Activated CD4-positive, alpha-beta T cell treated with anti-CD3 and anti-CD28 coated beads for 48 hours (primary cell): Measurements from ENCODE around the gene ABHD16A.
A peak's percentile ranks its signal among the peaks of the same experiment; 100 is the strongest.
"Not testable (repeated sequence)": the region's sequence is repeated elsewhere in the genome, so short reads cannot be mapped to it uniquely, and the experiment has no call there.

ENCODE experiments used
- DNase-seq: peaks from one replicate; pipeline ENCODE4 v3.0.0-alpha.2; 2020

The ABHD16A gene

GRCh38 chr6:31713991-31714684 is 11.0 kb upstream of the ABHD16A start:
- no peak for DNase-seq

- DNase-seq, result no peak
Observed at GRCh38 chr6:31713465-31713864, 10.3 kb upstream of the ABHD16A start.

DNA sequence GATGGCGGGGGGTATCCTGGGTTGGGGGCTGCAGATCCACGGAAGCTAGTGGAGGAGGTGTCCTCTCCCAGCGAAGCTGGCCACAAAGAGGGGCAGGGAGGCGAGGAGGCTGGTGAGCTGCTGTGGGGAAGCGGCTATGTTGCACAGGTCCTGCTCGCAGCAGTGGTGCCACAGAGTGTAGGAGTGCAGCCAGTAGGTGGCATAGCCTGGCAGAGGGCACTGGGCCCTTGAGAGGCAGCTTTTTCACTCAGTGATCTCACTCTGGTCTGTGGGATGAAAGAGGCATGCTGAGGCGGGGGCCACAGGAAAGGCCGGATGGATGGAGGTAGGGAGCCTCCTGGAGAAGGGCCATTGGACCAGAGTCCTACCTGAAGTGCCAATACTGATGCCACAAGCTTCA is 9.2 kb upstream of the ABHD16A start:
- no peak for DNase-seq

- DNase-seq, result no peak
Observed at GRCh38 chr6:31711233-31711632, 8.1 kb upstream of the ABHD16A start.

DNA sequence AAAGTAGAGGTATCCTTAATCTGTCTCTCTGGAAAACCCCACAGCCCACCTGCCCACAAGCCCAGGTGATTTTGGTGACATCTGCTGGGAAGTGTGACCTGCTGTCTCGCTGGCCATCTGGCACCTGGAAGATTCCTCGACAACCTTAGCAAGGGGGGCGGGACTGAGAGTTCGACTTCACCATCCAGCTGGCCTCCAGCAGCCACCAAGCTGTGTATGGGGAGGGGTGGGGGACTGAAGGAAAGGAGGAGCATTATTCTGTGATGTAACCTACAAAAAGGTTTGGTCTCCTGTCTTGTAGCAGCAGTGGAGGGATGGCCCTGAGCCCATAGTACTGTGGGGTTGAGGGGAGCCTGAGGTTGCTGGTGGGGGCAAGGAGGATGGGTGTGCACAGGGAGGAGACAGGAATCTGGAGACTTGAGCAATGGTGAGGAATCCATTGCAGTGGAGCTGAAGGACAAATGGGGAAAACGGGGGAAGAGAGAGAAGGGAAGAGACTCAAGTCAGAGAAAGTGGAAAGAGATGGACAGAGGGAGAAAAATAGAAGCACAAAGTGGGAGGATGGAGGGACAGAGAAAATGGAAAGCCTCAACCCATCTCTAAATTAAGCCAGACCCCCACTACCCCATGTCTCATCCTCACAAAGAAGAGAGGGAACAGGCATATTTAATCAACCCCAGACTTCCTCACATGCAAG is 7.5 kb upstream of the ABHD16A start:
- no peak for DNase-seq

- DNase-seq, result not testable (repeated sequence)
Observed at GRCh38 chr6:31709157-31709556, 6.0 kb upstream of the ABHD16A start.

DNA sequence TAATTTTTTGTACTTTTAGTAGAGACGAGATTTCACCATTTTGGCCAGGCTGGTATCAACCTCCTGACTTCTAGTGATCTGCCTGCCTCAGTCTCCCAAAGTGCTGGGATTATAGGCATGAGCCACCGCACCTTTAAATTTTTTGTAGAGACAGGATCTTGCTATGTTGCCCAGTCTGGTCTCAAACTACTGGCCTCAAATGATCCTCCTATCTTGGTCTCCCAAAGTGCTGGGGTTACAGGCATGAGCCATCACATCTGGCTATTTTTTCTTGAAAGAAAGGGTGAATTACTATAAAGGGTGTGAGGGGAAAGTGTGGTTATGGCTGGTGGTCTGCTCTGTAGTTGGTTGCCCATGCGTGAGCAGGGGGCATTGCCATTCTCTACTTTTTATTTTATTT is 5.1 kb upstream of the ABHD16A start:
- no peak for DNase-seq

- DNase-seq, result no peak
Observed at GRCh38 chr6:31707701-31708100, 4.6 kb upstream of the ABHD16A start.

DNA sequence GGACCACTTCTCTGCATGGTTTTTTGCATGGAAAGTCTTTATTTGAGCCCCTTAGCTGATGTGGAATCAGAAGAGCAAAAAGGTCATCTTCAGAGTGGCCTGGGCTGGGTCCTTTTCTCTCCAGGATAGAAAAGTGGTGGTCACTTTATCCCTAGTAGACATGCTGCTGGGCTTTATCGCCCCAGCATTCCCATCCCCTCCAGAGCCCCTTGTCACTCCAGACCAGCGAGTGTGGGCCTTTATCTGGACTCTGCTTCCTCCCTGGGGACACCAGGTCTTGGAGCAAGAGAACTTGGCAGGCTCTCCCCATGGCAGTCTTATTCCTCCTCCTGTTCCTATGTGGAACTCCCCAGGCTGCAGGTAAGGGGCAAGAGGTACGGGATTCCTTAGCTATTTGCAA is 3.5 kb upstream of the ABHD16A start, which contains the start of gene LY6G6F:
Gene LY6G6F, plus strand, starts transcription at position 268 of the 400 bp plus-strand sequence. Its CDS starts 41 bp downstream, at position 309.
- DNase-seq, result no peak

DNA sequence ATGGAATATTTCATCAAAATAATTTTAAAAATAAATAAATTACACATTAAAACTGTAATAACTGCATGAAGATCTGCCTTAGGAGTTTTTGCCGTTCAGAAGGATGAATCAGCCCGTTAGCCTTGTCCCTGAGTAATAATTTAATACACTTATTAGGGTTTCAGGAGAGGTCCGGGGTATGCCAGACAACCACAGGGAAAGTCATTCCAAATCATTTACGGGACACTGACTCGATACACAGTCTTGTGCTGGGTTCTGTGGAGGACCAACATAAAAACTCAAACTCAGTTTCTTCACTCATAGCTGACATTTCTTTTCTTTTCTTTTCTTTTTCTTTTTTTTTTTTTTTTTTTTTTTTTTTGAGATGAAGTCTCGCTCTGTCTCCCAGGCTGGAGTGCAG is 2.8 kb upstream of the ABHD16A start:
- DNase-seq, result no peak

DNA sequence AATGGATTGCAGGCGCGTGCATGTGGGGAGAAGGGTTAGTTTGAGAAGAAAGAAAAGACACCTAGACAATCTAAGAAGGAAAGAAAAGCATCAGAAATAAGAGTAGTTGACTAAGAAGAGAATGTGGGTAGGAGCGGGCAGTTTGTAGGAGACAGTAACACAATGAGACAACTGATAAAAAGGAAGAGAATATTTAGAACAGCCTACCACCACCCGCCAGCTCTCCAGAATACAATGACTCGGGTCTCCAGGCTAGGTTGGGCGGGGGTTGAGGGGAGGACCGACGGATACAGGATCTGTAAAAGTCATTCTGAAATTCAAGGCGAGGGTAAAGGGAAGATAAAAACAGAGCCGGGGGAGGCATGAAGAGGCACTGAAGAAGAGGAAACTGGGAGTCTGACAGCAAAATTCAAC is 712 bp downstream of the ABHD16A start:
- DNase-seq, result peak; percentile 59

DNA sequence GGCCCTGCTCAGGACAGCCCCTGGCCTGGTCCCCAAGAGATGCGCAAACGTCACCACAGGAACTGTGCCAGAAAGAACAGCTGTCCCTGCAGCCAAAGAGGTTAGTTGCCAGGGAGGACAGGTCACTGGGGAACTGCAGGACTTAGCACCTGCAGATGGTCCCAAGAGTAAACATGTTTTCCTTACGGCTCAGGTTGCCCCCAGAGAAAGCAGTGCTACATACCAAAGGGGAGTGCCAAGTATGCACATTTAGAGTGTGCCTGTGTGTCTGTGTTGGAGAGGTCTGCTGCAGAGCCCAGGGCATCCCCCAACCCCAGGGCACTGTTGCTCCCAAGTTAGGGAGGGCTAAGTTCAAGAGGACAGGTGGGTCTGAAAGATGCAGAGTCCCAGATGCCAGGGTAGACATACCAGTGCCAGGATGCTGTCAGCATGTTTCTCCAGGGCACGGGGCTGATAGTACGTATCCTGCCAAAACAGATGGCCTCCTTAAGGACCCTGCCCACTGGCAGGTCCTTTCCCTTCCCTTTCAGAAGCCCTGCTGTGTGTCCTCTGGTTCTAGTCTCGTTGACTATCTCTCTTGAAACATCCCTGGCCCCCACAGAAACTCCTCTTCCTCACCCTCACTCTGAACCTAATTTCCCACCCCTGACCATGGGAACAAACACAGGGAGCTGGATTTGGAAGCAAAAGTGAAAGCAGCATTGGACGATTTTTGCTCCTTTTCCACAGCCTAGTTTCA is 1.3 kb downstream of the ABHD16A start:
- DNase-seq, result no peak

DNA sequence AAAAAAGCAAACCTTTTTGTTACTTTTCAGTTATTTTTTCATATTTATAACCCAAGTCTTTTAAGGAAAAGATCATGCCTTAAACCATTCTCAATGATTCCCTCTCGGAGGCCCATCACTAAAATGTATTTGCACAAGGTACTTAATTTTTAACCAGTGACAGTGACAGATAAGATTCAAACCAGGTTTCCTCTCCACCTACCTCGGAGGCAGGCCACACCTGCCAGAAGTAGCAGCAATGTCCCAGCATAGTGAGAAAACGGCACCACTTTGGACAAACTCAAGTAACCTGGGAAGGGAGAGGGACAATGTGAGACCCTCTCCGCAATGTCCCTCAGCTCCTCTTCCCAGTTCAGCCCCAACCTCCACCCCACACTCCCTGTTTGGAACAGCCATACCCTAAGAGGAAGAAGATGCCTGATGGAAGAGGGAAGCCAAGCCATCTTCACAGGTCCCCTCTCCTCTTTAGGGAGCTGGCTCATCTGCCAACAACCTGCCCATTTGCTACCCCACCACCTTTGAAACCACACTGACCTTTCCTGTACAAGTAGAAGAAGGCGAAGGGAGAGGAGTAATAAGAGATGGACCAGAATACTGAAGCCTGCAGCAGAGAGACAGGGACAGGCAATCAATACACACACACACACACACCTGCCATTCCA is 2.3 kb downstream of the ABHD16A start:
- DNase-seq, result no peak

DNA sequence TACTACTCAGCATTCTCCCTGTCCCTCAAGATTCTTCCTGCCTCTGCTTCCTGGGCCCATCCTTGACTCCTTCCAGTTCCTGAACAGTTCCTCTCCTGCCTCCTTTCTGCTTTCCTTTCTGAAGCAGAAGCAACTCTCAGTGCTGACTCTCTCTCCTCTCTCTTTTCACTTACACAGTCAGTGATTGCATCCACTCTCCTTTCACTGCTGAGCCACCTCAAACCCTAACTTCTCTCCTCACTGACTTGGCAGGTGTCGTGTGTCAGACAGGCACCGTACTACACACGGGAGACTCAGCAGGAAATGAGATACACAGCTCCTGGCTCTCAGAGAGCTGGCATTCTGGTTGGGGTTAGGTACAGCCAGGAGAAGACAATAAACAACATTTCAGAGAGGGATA is 5.6 kb downstream of the ABHD16A start:
- no peak for DNase-seq

- no peak for DNase-seq
Observed at GRCh38 chr6:31693535-31693934, 9.6 kb downstream of the ABHD16A start.

GRCh38 chr6:31692886-31693285 is 10.2 kb downstream of the ABHD16A start:
- no peak for DNase-seq

GRCh38 chr6:31692353-31692752 is 10.8 kb downstream of the ABHD16A start:
- DNase-seq, result no peak

DNA sequence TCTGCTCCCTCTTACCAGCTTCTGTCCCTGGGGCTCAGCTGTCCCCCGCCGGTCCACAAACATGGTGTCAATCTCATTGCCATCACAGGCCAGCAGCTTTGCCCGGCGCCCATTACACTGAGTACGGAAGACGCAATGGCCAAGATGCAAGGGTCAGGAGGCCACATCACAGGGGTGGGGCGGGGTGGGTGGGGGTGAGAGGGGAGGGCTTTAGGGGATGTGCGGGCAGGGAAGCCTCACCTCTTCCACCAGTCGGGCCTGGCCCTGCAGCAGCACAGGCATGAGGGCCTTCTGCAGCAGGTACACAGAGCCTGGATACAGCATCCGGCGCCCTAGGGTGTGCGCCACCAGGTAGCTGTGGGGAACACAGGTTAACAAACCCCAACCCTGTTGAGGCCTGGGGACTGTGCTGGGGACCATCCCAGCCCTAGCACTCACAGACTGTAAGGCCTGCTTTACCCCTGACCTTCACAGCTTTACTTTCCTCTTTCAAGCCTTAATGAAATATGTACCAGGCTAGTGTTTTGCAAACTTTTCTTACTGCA is 11.5 kb downstream of the ABHD16A start:
- DNase-seq, result no peak

- no peak for DNase-seq
Observed at GRCh38 chr6:31691078-31691463, 12.1 kb downstream of the ABHD16A start.

DNA sequence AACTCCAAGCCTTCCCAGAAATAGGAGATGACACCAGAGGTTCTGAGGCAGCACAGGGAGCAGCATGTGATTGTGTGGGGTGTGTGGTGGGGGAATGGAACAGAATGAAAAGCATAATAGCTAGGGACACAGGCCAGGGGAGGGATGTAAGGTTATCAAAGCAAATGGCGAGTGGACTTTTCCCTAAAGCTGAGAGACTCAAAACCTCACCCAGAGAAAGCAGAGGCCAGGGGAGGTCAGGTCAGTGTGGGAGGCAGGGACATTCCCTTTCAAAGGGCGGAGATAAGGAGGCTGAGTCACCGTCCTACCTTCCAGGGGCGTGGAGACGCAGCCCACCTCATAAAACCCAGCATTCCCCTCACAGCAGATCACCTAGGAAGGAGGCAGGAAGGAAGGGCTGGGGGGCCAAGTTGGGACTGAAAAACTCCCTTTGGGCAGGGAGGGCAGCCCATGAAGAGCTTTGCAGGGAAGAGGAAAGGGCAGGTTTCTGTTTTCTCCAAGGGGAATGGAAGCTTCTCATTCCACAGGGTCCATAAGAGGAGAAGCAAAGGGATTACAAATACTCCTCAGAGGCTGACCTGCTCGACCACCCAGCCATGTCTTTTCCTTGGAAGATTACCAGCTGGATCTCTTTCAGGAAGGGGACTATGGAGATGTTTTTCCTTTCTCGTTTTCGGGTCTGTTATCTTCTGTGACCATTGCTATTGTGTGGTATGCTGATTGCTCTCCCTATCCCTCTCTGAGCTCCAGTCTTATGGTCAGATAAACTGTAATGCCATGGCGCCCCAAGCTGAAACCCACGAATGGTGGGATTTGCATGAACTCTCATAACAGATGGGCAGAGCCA is 12.7 kb downstream of the ABHD16A start:
- DNase-seq, result no peak

- peak; percentile 24 for DNase-seq
Observed at GRCh38 chr6:31689249-31690110, 13.6 kb downstream of the ABHD16A start.
